GM19351 (cell line): Measurements from ENCODE around the gene VGLL4.

Source experiments
- ATAC-seq: cut with Tn5 transposase; IDR thresholded peaks from one replicate; pipeline ENCODE4 v1.9.1; 2021; ENCODE audit warnings: mild to moderate bottlenecking, moderate library complexity; ENCODE audit not compliant: unreplicated experiment

VGLL4 gene

GRCh38 chr3:11554666-11555065 is 89.0 kb downstream of the VGLL4 start:
- no peak for ATAC-seq

- no peak for ATAC-seq
Observed at GRCh38 chr3:11554236-11554610, 89.5 kb downstream of the VGLL4 start.

DNA sequence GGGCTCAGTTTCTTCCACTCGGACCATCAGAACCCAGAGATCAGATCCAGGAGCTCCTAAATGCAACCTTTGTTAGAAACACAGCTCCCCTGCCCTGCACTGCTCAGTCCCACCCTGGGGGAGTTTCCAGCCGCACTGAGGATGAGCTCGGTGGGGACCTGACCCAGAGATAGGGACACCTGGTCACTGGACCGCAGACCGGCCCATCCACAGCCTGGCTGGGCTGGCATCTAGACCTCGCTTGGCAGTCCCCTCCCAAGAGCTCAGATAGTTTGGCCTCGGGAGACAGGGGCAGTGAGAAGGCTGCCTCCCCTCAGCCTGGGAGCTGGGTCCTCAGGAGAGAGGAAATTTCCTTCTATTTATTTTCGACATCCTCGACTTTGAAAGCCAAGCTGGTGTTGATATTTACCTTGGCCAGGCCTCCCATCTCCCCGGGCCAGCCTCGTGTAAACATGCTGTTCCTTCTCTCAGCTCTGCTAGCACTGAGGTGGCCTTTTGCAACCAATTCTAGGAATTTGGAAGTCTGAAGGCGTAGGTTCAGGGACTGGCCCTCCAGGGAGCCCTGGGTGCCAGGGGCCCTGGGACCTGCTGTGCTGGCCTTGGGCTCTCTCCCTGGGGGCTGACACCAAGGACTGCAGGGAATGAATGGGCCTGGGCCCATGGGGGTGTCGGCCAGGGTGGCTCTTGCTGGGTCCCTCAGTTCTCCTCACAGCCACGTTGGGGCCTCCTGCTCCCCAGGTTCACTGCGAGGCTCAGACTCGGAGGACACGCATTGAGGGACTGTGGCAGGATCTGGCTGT is 90.1 kb downstream of the VGLL4 start:
- ATAC-seq: no peak

- no peak for ATAC-seq
Observed at GRCh38 chr3:11552289-11553264, 91.1 kb downstream of the VGLL4 start.

DNA sequence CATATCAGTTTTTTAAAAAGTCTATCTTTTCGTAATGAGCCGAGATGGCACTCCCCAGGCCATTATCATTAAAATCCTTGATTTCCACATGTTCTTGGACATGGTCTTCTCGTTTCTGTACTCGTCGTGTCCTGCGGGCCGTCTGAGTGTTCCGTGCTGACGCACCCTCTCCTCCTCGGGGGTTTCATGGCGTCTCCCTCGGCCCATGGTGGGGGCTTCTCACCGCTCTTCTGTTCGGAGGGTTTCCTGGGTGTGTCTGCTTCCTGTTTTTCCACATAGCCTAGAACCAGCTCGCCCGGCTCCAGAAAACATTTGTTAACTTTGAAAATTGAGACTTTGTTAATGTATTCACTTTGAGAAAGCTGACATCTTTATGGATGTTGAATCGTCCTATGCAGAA is 92.7 kb downstream of the VGLL4 start:
- ATAC-seq: no peak

DNA sequence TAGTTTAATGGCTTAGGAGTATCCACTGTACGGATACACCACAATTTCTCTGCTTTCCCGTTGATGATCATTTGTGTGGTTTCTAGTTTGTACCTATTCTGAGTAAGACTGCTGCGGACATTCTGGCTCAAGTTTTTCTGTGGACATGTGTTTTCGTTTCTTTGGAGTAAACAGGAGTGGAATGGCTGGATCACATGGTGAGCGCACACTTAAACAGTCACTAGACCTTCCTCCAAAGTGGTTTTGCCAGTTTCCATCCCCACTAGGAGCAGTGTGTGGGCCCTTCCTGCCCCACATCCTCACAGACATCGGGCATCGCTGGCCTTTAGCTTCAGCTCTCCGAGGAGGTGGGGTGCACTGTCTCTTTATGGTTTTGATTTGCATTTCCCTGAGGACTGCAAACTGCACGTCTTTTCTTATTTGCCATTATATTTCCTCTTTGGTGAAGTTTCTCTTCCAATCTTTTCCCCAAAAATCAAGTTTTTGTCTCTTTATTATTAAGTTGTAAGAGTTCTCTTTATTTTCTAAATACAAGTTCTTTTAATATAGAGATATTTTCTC is 94.1 kb downstream of the VGLL4 start:
- no peak for ATAC-seq

DNA sequence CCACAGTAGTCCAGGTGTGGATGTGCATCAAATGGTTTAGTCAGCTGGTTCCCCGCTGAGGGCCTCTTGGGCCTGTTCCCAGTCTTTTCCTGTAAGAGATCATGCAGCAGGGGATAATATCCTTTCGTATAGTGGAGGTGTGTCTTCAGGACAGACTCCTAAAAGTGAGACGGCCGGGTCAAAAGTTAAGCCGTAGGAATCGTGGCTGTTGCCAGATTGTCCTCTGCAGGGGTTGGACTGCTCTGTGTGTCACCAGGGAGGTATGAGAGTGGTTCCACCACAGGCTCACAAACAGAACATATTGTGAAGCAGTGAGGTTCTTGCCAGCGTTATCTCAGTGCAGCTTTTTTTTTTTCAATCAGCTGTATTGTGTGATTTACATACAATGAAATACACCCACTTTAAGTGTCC is 95.0 kb downstream of the VGLL4 start:
- no peak for ATAC-seq

DNA sequence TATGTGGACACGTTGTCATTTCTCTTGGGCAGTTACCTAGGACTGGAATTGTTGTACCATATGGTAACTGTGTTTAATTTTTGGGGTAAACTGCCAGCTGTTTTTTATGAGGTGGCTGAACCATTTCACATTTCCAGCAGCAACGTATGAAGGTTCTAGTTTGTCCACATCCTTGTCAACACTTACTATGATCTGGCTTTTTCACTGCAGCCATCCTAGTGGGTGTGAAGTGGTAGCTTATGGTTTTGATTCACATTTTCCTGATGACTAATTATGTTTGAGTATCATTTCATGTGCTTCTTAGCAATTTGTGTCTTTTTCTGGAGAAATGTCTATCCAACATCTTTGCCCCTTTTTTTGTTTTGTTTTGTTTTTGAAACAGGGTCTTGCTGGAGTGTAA is 96.2 kb downstream of the VGLL4 start:
- ATAC-seq: no peak

DNA sequence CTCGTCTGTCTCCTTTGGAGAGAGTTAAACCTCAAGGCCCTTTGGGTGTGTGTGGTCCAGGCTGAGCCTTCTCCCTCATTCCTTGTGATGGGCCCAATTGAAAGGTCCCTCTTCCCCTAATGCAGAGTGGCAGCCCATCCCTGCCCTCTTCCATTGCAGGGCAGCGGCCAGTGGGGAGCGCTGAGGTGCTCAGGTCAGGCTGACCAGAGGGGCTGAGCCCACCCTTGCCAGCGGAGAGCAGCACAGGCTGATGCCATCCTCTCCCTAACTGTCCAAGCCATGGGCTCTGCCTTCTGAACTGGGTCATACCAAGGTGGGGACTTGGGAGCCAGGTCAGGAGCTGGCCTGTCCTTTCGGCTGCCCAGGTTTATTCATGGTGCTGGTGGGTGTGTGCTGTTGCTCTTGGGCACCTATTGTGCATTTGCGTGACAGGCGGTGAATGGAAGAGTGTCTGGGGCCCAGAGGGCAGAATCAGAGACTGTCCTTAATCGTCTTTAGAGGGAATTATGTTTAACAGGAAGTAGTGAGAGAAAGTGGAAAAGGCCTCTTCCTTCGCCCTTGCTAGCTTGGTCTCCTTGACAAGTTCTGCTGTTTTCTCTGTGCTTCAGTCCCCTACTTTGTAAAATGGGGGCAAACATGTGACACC is 96.9 kb downstream of the VGLL4 start:
- ATAC-seq: no peak

- no peak for ATAC-seq
Observed at GRCh38 chr3:11545186-11545851, 98.4 kb downstream of the VGLL4 start.

DNA sequence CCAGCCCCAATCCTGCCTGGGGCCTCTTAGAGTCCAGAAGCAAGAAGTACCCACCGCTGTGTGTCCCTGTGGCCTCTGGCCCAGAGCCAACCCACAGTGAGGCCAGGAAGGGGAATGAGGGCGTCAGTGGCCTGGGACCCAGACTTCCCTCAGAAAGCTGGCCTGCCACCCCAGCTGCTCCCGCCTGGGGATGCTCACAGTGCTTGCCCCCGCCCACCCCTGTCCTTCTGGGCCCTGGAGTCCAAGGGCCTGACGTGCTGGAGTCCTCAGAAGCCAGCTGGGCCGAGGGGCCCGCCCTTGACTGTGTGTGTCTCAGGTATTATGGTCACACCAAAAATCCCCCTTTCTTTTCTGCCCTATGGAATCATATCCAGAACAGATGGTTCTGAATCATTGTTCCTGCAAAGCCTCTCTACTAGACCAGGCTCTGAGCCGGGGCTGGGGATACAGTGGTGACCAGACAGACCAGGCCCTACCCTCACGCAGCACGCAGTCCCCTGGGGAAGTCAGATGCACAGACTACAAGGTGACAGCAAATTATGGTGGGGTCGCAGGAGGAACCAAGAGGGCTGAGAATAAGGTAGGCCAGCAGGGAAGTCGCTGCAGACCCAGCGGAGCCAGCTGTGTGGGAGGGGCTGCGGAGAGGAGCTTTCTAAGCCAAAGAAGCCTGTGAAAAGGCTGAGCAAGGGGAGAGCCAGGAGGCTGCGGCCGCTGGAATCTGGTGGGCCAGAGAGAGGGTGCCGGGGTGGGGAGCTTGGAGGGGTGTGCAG is 99.1 kb downstream of the VGLL4 start:
- no peak for ATAC-seq

DNA sequence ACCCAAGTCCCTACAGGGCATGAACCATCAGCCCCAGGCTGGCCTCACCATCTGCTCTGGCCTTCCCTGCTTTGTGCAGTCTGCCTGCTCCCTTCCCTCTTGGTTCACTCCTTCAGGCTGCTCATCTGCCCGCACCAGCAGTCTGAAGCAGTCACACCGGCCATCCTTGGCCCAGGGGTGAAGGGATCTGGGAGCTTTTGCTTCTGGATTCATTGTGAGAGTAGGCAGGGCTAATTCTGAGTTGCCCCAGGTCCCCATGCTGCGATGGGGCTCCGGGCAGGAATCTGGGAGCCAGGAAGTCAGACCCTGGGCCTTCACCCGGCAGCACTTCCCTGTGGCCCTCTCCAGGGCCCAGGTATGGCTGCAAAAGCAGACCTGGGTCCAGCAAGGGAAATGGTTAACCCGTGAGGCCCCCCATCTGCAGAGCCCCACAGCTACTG is 99.7 kb downstream of the VGLL4 start:
- ATAC-seq: no peak

- ATAC-seq: no peak
Observed at GRCh38 chr3:11543141-11543947, 100.4 kb downstream of the VGLL4 start.

DNA sequence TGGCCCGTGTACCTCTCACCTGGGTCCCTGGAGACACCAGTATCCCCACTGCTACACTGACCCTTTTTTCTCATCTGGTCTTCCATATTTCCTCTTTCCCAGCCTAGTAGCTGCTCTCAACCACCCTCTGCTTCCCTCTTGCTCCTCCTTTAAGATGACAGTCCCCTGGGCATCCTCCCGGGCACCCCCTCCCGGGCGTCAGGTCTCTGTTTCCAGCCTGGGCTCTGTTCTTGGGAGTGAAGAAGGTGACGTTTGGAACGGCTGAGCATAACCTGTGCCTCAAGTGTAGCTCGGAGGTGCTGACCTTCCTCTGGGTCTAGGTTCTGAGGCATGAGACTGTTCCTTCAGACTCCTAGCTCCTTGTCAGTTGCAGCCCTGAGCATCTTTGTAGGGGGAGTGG is 101.2 kb downstream of the VGLL4 start:
- ATAC-seq: no peak

- ATAC-seq: no peak
Observed at GRCh38 chr3:11541321-11542303, 102.1 kb downstream of the VGLL4 start.

GRCh38 chr3:11539677-11540076 is 104.0 kb downstream of the VGLL4 start:
- no peak for ATAC-seq

- ATAC-seq: no peak
Observed at GRCh38 chr3:11539218-11539617, 104.5 kb downstream of the VGLL4 start.

DNA sequence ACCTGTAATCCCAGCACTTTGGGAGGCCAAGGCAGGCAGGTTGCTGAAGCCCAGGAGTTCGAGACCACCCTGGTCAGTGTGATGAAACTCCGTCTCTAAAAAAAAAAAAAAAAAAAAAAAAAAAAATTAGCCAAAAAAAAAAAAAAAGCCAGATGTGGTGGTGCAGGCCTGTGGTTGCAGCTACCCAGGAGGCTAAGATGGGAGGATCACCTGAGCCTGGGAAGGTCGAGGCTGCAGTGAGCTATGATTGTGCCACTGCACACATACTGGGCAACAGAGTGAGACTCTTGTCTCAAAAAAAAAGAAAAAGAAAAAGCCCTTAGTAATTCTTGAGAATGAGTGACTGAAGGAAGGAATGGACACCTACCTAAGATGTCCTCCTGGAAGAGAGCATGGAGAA is 105.1 kb downstream of the VGLL4 start:
- ATAC-seq: no peak
